GM04504 (cell line): Measurements from ENCODE around the gene CD83.

ENCODE experiments used
- DNase-seq: peaks from one replicate; pipeline ENCODE4 v3.0.0-alpha.2; 2012; ENCODE audit warnings: low read depth

The CD83 gene

GRCh38 chr6:14123386-14124111 lies 6.0 kb downstream of the CD83 start:
- DNase-seq, result no peak

- DNase-seq, result no peak
These were observed 7.8 kb downstream of the CD83 start for GRCh38 chr6:14125346-14125745.

DNA sequence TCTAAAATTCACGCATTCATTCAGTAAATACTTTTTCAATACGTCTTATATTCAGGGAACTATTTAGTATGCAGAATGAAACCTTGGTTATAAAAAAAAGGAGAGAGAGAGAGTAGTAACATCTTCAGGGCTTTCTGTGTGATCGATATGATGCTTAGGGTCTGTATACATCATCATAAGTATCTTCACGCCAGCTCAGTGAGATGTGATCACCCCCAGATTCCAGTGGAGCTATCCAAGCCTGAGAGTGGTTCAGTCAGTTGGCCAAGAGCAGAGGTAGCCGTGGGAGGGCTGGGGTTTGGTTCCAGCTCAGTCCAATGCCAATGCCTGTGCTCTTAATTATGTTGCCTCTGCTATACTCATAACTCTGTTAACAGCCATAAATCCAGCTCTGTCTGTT lies 8.6 kb downstream of the CD83 start:
- no peak for DNase-seq

GRCh38 chr6:14127611-14128010 lies 10.0 kb downstream of the CD83 start:
- DNase-seq, result no peak

- no peak for DNase-seq
These were observed 10.4 kb downstream of the CD83 start for GRCh38 chr6:14128012-14128411.

GRCh38 chr6:14128746-14129145 lies 11.2 kb downstream of the CD83 start:
- DNase-seq, result no peak

- peak; percentile 24 for DNase-seq
These were observed 12.0 kb downstream of the CD83 start for GRCh38 chr6:14129575-14129974.

DNA sequence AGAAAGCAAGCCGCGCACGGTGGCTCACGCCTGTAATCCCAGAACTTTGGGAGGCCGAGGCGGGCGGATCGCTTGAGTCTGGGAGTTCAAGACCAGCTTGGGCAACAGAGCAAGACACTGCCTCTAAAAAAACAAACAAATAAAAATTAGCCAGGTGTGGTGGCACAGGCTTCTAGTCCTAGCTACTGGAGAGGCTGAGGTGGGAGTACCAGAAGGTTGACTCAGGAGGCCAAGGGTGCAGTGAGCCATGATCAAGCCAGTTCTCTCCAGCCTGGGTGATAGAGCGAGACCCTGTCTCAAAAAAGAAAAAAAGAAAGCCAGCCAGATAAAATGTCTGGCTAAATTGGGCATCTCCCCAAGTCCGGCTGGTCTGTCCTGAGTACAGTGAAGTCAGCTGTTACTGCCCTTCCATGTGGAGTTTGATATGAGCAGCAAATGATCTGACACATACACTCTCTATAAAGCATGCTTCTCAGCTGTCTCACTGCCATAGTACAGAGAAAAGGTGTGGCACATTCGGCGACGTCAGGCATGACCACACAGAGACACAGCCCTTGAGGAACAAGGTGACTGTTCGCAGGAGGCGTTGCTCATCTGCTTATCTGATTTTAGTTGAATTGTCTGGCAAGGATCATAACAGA lies 13.0 kb downstream of the CD83 start:
- DNase-seq, result no peak

DNA sequence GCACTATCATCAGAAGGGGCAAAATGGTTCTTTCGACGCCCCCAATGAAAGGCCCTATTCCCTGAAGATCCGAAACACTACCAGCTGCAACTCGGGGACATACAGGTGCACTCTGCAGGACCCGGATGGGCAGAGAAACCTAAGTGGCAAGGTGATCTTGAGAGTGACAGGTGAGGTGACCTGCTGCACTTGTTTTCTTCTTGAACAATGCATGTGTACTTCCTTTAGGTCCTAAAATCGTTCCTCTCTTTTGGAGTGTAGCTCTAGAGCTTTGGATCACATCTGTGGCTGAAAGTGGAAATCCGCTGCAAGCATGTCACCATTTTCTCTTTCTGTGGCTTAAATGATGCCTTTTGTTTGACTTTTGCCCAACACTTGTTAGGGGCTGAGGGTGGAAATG lies 14.0 kb downstream of the CD83 start:
- no peak for DNase-seq

DNA sequence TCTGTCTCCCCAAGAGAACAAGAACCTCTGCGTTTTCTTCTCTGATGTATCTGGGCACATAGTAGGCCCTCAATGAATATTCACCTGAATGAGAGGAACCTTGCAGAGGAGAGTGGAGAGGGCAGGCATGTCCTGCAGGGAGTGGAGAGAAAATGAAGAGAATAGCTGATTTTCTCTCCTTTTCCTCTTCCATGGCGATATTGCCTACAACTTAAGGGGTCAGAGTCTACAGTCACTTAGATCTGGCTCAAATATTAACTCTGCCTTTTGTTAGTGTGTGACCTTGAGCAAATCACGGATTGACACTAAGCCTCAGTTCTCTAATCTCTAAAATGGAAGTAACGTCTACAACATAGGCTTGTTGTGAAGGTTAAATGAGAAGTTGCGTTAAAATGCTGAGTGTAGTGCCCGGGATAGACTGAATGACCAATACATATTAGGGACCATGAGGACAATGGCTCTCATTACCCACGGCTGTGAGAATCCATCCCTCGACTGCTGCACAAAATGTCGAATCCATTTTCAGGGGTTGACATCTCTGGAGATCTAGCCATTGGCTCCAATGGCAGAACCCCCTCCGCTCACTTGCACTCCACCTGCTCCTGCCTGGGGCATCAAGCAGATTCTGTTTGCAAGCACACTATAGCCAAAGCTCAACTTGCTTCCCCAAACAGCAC lies 14.8 kb downstream of the CD83 start:
- DNase-seq, result no peak

DNA sequence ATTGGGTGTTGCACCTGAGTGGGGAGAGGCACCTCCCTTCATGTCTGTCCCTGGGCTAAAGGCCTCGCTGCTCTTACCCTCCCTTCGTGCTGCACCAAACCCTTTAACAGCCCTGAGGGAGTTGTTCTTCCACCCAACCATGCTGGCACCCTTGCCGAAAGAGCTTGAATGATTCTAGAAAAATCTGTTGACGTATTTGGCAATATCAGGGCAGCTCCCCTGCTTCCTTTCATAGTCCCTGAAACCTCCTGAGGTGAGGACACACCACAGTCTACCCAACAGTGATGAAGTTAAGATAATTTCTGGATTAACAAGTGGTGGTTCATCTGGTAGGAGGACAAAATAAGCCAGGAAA lies 15.3 kb downstream of the CD83 start:
- DNase-seq, result no peak

DNA sequence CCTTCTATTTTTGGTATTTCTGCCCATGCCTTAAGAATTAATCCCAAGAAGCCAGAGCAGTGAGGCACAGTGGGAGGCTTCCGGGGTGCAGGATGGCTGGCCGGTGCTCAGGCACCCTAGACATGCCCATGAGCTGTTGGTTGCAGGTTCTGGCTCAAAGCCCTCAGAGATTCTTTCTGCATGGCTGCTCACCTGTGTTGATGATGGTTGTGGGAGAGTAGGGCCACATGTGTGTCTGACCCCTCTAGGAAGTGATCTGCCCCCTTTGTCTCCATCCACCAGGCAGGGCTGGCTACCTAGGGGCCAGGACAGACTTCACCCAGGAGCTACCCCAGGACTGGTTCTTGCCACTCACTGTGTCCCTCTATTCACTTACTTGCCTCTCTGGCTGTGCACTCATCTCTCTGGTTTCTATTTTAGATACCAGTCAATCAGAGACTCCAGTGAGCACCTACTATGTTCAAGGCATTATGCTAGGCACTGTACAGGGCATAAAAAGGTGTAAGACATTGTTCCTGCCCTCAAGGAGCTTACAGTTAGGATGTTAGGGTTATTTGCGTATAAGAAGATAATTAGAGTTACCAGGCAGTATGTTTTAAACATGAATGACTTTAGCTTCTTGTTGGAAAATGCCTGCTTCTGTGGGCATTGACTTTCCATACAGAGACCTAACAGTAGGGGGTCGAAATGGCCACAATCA lies 16.8 kb downstream of the CD83 start:
- no peak for DNase-seq

DNA sequence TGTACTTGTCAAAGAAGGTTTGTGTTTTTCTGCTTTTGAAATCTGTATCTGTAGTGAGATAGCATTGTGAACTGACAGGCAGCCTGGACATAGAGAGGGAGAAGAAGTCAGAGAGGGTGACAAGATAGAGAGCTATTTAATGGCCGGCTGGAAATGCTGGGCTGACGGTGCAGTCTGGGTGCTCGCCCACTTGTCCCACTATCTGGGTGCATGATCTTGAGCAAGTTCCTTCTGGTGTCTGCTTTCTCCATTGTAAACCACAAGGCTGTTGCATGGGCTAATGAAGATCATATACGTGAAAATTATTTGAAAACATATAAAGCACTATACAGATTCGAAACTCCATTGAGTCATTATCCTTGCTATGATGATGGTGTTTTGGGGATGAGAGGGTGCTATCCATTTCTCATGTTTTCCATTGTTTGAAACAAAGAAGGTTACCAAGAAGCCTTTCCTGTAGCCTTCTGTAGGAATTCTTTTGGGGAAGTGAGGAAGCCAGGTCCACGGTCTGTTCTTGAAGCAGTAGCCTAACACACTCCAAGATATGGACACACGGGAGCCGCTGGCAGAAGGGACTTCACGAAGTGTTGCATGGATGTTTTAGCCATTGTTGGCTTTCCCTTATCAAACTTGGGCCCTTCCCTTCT lies 18.4 kb downstream of the CD83 start:
- no peak for DNase-seq

DNA sequence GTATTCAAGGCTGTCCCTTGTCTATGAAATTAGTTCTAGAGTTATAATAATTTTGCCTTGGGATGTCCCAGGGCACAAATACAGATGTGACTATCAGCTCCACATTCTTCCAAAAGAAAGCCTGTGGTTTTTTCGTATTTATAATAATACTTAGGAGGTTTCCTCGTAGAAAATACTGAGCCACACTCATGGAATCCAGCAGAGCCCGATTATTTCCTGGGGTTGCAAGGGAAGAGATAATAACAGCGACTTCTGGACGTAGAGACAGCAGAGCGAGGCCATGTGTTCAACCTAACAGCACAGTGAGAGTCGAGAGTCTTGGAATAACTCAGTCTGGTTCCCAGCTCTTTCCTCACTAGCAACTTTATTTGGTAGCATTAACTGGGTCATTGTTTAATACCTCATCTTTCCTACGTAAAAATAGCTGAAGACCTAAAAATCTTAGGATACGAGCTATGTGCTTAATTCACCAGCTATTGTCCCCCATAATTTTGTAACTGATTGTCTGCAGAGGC lies 21.2 kb downstream of the CD83 start:
- DNase-seq, result no peak

- no peak for DNase-seq
These were observed 23.9 kb downstream of the CD83 start for GRCh38 chr6:14141351-14142062.

- no peak for DNase-seq
These were observed 24.5 kb downstream of the CD83 start for GRCh38 chr6:14142063-14142450.

GRCh38 chr6:14142511-14143223 lies 25.1 kb downstream of the CD83 start:
- no peak for DNase-seq

DNA sequence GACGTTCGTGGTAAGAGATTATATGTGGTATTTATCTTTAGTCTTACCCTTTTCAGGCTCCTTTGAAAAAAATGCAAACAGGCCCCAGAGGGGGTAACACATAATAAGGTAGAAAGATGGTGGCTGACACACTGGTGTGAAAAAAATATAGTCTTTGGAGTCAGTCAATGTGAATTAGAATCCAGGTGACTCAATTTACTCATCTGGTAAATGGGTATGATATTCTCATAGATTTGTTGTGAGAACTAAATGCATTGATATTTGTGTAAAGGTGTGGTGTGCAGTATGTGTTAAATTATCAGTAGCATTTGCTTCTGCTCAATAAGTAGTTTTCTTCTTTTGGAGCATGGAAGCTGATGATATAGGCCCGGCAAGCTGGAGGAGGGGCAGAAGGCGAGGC lies 25.7 kb downstream of the CD83 start:
- DNase-seq, result no peak

DNA sequence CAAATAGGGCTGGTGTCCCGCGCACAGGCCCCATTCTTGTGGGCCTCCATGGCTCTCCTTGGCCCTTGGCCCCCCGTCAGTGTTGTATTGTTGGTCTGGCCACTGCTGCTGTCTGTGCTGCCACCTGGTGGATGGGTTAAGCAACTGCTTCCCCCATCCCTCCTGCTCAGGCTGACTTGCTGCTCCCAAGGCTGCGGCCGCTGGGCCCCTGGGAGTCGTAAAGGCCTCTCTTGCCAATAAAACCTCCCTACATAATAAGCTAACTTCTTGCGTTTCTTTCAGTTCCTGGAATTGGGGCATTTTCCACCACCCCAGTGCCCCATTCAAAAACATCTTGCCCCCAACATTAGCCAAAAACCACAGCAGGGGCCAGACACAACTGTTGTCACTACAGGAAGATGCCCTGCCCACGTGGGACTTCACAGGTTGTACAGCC lies 27.1 kb downstream of the CD83 start:
- DNase-seq, result peak; percentile 26

DNA sequence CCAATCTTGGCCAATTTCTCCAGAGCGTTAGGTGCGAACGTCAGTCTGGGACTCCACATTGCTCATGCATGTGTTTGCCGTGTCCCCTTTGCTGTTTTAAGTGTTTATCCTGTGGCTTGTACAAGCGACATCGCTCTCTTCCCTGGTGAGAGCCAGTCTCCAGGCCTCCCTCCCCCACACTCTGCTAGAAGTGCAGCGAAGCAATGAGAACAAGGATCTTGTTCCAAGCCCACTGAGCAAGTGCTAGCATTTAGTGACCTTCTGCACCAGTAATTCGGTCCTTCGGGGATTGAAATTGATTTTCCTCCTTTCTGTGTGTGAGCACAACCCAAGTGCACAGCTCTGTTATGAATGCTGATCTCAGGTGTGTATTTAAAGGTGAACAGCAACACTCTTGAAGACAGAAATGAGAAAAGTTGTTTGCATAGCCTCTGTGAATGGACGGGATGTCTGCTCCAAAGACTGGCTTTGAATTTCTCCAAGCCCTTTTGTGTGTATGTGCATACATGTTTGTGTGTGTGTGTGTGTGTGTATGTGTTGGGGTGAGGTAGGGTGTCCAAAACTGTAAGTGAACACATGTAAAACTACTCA lies 29.0 kb downstream of the CD83 start:
- no peak for DNase-seq
